IPS-NIHi7 (cell line): ENCODE data around the gene FITM1.

Experiments
- DNase-seq: peaks from one replicate; pipeline ENCODE4 v3.0.0; 2012; ENCODE audit warnings: mixed read lengths; ENCODE audit errors: extremely low spot score

The FITM1 gene

DNA sequence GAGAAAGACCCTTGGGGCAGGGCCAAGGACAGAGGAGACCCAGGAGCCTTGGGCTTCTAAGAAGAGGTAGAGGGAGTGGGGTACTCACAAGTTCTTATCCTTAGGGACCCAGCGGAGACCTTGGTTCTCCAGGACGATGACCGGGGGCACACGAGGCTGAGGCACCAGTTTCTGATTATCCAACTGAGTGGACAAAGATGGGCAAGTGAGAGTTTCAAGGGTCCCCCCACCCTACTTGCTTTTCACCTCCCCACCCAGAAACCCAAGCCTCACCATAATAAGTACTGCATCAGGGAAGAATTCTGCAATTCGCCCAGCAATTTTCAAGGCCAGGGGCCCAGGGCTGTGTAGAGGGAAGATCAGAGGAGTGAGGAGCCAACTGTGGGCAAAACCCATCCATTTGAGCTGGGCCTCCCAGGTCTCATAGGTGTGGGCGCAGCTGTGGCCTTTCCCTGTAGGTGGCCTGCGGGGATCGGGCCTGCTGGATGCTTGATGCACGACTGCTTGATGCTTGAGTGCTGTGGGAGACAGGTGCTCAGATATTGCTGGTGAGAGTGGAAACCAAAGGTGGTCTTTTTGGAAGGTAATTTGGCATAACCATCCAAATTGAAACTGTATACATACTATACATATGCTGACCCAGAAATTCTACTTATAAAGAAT is 8.9 kb downstream of the FITM1 start:
- no peak for DNase-seq

DNA sequence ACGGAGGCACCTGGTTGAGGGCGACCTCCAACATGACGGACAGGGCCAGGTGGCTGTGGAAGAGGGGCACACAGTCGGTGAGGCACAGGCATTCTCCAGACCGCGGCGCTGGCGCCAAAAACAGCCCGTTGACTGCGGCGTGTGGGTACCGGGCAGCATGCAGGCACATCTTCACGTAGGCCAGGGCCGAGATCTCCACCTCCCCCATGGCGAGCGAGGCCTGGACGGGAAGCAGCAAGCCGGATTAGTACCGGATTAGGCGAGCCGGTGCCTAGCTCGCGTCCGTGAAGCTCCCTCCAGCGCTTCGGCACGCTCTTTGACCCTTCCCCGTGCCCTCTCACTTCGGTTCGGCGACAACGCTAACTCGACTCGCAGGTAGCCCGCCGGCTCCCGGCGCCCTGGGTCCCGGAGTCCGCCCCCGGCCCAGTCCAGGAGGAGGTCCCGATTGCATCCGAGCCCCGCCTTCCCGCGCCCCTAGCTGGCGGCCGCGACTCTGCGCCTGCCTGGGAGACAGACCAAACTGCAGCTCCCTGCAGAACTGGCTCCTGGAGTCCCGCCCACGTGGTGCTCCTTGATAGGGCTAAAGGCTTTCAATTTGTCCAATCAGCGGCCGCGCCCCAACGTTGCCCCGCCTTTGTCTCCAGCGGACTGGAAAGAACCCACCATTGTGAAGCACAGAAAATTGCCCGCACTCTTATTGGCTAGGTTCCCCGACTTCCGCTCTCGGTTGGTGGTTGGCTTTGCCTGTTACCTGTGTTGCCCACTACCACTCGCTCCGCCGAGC is 10.8 kb downstream of the FITM1 start, which contains the start of gene EMC9:
TSS of gene EMC9 (minus strand) at position 495 of the 784 bp plus-strand sequence. CDS start at position 208, 287 bp downstream.
- peak; percentile 96 for DNase-seq

DNA sequence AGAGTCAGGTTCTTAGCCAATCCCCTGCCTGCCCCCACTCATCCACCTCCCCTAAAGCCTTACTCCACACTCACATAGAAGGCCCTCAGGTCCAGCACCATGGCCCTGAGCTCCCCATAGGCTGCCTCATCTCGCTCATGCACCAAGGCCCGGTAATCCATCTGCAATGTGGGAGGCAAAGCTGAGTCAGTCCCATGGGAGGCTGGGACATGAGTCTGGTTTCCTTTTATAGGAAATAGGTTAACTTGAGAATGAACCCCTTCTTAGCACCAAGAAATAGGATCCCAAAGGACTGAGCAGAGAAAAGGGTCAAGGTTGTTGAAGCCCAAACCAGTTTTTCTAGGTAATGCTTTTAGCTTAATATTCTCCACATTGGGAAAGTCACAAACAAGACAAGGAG is 13.1 kb downstream of the FITM1 start:
- DNase-seq, result no peak

DNA sequence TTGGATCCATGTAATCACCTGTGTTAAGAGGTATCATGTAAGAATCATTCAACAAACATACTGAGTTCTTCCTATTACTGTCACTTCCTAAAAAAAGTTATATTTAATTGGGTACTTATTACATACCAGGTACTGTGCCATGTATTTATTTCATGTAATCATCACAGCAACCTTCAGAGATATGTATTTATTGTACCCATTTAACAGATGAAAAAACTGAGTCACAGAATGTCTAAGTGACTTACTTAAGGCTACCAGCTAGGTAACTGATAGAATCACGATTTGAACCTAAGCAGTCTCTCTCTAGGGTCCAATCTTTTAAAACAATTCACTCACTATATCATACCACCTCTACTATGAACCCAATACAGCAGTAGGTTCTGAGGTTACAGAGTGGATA is 14.0 kb downstream of the FITM1 start:
- DNase-seq, result no peak

DNA sequence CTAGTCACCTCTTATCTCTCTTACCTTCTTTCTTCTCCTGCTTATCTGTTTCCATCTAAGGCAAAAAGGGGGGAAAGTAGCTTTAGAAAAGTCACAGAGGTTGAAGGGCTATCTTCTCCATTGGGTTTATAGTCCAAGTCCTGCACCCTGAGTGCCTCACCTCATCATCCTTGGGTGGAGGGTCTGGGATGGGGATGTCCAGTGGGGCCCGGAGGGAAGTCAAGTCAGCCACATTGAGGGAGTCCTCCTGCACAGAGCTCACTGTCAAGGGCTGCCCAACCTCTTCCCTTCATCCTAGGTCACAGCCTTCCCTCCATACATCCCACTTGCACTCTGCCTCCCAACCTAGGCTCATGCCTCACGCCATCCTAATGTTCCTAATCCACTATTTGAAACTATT is 14.8 kb downstream of the FITM1 start:
- no peak for DNase-seq

DNA sequence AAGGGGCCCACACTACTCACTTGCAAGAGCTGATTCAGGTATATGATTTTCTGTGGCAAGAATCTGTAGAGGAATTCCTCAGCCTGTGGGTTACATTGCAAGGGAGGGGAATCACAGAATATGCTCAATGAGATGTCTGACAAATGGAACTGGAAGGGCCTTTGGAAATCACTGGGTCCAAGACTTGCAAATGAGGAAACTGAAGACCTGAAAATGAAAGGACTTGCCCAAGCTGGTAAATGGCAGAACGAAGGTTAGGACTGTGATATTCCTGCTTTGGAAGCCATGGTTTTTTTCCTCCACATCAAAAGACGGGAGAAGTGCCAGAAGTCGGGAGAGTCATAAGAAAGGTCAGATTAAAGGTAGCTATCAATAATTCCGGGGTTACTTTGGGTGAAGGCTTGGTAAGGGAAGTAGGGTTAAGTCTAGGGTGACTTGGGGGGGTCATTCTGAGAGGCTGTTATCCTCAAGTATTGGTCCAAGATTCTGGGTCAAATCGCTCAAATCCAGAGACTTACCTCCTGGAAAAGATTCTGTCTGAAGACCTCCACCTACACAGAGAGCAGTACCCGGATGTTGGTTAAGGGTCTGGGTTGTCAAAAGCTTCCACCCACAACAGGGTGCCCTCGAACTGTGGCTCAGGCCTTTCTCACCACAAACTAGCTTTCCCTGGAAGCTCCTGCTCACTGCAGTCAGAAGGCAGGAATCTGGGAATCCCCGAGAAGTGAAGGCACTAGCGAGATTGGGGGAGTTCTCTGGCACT is 15.4 kb downstream of the FITM1 start:
- no peak for DNase-seq

DNA sequence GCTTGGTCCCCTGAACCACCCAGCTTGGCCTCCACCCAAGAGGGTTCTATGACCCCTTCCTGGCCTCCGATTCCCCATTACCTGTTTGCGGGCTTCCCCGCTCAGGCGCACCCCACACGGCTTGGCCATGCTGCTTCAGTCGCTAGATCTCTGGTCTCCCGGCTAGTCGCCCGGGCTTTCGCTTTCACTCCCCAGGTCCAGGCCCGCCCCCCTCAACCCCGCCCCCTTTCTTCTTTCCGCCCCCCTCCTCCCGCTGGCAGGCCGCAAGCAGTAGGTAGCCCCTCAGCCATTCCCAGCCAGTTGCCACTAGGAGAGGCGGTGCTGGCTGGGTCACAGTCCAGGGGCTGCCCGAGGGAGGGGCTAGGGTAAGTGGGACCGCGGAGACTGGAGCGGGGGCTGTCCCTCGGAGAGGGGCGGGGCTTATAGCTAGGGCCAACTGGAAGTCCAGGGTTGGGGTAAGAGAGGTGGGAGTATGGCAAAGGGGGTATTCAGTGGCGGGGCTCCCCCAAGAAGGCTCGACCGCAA is 16.1 kb downstream of the FITM1 start, which contains the start of gene PSME2:
TSS of gene PSME2 (minus strand) at position 158 of the 525 bp plus-strand sequence. CDS start at position 129, 29 bp downstream.
- peak; percentile 98 for DNase-seq

DNA sequence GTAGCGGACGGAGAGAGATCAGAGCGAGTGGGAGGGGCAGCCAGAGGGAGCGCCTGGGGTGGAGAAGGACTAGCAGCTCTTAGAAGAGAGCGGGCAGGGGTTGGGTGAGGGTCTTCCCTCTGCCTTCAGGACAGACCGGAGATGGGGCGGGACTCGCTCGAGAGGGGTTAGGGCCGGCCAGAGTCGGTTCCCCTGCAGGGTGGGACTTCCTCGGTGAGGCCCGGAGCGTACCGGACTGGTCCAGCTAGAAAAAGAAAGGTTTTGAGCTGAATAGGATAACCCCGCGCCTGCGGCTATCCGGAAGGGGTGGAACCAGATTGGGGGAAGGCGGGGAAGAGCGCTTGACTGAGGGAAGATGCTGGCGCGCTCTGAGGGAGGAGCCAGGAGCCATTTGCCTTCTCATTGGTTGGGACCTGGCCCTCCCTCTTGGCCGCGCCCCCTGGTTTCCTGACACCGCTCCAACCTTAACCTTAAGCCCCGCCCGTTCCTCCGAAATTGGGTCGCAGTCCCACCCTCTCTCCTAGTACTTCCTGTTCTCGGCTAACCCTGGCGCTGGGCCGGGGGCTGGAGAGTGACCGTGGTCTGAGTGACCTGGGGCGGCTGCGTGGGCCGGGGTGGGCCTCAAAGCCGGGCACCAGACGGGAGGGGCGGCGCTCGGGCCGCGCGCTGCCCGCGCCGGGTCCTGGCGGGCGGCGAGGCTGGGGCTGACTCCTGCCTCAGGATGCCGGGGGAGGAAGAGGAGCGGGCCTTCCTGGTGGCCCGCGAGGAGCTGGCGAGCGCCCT is 16.7 kb downstream of the FITM1 start, which contains the start of gene RNF31:
TSS of gene RNF31 (plus strand) at position 521 of the 783 bp plus-strand sequence. CDS start at position 722, 201 bp downstream.
- DNase-seq, result peak; percentile 97

DNA sequence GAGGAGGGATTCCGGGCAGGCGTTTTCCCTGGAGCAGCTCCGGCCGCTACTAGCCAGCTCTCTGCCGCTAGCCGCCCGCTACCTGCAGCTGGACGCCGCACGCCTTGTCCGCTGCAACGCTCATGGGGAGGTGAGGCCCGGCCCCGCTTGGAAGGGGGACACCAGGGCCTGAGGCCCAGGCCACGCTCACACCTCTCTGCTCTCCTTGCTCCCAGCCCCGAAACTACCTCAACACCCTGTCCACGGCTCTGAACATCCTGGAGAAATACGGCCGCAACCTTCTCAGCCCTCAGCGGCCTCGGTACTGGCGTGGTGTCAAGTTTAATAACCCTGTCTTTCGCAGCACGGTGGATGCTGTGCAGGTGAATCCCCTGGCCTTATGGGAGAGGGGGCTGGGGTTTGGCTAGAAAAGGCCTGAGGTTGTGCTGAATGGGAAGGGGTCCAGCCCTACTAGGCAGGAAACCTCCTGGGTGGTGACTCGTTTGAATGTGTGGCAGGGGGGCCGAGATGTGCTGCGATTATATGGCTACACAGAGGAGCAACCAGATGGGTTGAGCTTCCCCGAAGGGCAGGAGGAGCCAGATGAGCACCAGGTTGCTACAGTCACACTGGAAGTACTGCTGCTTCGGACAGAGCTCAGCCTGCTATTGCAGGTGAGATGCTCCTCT is 17.4 kb downstream of the FITM1 start:
- no peak for DNase-seq

DNA sequence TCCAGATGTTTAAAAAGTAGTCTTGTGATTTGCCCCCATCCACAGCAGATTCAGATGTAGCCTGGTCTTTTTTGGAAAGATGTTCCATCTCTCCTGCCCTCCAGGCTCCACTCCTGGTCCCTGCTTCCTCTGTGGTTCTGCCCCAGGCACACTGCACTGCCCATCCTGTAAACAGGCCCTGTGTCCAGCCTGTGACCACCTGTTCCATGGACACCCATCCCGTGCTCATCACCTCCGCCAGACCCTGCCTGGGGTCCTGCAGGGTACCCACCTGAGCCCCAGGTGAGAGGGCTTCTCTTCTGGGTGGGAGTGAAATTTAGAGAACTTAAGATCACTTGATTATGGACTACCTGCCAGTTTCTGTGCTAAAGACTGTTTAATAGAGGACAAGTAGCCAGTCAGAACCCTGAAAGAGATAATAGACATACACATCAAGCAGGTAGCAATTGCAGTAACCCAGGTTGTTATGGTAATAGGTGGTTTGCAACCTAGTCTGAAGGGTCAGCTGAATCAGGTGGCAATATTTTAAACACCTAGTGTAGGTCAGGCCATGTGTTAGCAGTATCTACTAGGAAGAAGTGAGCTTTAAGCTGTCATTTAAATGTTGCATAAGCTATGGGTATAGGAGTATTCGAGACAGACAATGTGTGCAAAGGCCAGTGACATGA is 19.0 kb downstream of the FITM1 start:
- no peak for DNase-seq

DNA sequence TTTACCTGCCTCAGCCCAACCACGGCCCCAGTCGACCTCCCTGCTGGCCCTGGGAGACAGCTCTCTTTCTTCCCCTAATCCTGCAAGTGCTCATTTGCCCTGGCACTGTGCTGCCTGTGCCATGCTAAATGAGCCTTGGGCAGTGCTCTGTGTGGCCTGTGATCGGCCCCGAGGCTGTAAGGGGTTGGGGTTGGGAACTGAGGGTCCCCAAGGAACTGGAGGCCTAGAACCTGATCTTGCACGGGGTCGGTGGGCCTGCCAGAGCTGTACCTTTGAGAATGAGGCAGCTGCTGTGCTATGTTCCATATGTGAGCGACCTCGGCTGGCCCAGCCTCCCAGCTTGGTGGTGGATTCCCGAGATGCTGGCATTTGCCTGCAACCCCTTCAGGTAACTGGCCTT is 19.6 kb downstream of the FITM1 start:
- no peak for DNase-seq

DNA sequence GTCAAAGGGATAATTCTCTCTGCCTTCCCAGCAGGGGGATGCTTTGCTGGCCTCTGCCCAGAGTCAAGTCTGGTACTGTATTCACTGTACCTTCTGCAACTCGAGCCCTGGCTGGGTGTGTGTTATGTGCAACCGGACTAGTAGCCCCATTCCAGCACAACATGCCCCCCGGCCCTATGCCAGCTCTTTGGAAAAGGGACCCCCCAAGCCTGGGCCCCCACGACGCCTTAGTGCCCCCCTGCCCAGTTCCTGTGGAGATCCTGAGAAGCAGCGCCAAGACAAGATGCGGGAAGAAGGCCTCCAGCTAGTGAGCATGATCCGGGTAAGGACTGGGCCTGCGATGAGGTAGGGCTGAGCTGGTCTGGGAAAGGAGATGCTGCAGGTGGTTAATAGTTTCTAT is 20.1 kb downstream of the FITM1 start:
- no peak for DNase-seq

DNA sequence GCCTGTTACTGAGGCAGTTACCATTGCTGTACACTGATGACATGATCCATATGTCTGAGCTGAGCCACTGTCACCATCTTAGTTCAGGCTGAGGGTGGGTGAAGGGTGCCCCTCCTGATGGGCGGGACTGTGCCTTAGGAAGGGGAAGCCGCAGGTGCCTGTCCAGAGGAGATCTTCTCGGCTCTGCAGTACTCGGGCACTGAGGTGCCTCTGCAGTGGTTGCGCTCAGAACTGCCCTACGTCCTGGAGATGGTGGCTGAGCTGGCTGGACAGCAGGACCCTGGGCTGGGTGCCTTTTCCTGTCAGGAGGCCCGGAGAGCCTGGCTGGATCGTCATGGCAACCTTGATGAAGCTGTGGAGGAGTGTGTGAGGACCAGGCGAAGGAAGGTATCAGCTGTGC is 20.5 kb downstream of the FITM1 start:
- no peak for DNase-seq

DNA sequence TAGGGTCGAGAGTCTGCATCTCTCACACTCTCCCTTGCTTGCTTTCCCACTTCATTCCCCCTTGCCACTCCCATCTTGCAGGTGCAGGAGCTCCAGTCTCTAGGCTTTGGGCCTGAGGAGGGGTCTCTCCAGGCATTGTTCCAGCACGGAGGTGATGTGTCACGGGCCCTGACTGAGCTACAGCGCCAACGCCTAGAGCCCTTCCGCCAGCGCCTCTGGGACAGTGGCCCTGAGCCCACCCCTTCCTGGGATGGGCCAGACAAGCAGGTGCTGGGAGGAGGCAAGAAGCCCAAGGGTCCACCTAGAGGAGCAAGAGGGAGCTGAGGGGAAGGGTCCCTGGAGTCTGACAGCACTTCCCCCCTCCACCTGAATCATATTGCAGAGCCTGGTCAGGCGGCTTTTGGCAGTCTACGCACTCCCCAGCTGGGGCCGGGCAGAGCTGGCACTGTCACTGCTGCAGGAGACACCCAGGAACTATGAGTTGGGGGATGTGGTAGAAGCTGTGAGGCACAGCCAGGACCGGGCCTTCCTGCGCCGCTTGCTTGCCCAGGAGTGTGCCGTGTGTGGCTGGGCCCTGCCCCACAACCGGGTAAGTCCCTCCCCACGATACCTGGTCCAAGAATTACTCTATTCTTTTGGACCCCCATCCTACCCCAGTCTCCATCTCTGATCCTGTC is 21.1 kb downstream of the FITM1 start:
- no peak for DNase-seq

DNA sequence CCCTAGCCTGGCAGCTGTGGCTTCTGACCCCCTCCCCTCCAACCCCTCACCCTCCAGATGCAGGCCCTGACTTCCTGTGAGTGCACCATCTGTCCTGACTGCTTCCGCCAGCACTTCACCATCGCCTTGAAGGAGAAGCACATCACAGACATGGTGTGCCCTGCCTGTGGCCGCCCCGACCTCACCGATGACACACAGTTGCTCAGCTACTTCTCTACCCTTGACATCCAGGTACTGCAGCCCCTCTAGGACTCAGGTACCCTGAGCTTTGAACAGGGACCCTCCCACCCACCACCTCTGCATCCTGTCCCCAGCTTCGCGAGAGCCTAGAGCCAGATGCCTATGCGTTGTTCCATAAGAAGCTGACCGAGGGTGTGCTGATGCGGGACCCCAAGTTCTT is 24.6 kb downstream of the FITM1 start:
- no peak for DNase-seq

DNA sequence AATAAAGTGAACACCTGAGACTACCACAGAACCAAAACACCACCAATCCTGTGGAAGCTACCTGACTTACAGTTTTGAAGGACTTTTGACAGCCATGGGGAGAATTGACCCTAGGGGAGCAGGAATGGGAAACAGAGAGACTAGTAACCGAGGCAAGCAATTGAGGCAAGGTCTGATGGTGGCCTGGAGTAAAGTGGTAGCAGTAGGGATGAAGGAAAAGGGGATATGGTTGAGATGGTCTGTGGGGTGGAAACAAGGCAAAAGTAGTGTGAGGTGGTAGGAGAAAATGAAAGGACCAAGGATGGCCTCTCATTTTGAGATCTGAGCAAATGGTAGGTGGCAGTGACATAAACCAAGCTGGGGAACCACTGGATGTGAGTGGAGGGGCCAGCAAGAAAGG is 26.4 kb downstream of the FITM1 start:
- no peak for DNase-seq

DNA sequence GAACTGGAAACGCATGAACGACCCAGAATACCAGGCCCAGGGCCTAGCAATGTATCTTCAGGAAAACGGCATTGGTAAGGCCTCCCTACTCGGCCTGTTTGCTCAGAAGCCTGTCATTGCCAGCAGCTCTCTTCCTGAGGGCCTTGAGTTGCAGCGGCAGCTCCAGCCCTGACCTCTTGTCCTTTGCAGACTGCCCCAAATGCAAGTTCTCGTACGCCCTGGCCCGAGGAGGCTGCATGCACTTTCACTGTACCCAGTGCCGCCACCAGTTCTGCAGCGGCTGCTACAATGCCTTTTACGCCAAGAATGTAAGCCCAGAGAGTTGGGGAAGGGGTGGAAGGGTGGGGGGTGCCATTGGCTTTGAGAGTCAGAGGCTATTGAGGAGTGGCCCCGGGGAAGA is 26.9 kb downstream of the FITM1 start:
- no peak for DNase-seq

DNA sequence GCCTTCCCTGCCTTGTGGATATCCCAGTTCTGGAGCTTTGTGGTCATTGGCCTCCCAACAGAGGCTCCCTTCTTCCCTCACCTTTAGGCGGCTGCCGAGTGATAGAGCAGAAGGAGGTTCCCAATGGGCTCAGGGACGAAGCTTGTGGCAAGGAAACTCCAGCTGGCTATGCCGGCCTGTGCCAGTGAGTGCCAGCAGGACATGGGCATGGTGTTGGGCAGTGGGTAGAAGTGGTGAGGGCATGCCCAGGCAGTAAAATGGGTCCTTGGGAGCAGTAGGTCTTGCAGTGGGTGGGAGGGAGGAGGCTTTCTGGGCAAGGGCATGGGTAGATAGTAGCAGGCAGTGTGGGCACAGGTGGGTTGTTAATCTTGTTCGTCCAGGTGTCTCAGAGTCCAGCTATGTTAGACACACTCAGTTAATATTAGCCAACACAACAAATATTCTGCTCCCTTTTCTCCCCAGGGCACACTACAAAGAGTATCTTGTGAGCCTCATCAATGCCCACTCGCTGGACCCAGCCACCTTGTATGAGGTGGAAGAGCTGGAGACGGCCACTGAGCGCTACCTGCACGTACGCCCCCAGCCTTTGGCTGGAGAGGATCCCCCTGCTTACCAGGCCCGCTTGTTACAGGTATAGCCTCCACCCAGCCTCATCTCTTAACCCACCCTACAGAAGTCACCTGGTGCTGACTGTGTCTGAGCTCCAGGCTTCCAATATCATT is 29.5 kb downstream of the FITM1 start:
- no peak for DNase-seq

DNA sequence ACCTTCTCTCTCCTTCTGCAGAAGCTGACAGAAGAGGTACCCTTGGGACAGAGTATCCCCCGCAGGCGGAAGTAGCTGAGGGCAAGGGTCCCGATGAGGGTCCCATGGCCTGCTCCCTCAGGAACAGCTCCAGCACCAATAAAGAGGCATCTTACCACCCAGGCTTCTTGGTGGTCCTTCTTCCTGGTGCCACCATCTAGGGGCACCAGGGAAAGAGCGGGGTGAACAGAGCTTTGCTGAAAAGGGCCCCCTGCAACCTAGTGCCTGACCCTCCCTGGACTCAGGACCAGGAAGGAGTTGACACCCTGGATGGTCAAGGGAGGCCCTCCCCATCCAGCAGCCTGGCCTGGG is 30.0 kb downstream of the FITM1 start:
- DNase-seq, result no peak
